Activated naive CD4-positive, alpha-beta T cell treated with anti-CD3 and anti-CD28 coated beads for 36 hours (primary cell): ENCODE data around the gene B4GALNT4. TPM values are rescaled to one million over a fixed set of nuclear protein-coding genes. Genes with fewer than 3 reads are reported as not detected.

Source experiments
- CTCF ChIA-PET: fragments of 350-600 bp; sonication (Branson Sonifier 250); formaldehyde crosslinking; loops from one replicate; lab custom pipeline; 2021; ENCODE audit warnings: antibody characterized with exemption; lab: Charles Lee
- DNase-seq: peaks from one replicate; pipeline ENCODE4 v3.0.0-alpha.2; 2020
- H3K27ac Mint-ChIP-seq: one replicate; pipeline ENCODE4 v1.8.0; 2021; ENCODE audit warnings: mild to moderate bottlenecking, mixed read lengths
- H3K27me3 Mint-ChIP-seq: one replicate; pipeline ENCODE4 v1.8.0; 2021; ENCODE audit warnings: low read depth, mixed read lengths
- H3K36me3 Mint-ChIP-seq: one replicate; pipeline ENCODE4 v1.8.0; 2021; ENCODE audit warnings: low read depth, mixed read lengths
- H3K4me1 Mint-ChIP-seq: one replicate; pipeline ENCODE4 v1.8.0; 2021; ENCODE audit warnings: low read depth, mixed read lengths
- H3K4me3 Mint-ChIP-seq: one replicate; pipeline ENCODE4 v1.8.0; 2021; ENCODE audit warnings: mild to moderate bottlenecking, moderate library complexity, mixed read lengths
- H3K9me3 Mint-ChIP-seq: one replicate; pipeline ENCODE4 v1.8.0; 2021; ENCODE audit warnings: mixed read lengths
- intact Hi-C: fragments of 100-400 bp; cut with micrococcal nuclease; formaldehyde crosslinking; loops from one replicate; pipeline ENCODE4 v1.15.1; 2023
- total RNA-seq, 2 experiments: library from RNA; stranded (reverse); gene quantifications; one replicate each; pipeline ENCODE4 v1.2.3, GENCODE V29; 2021

B4GALNT4 gene
- total RNA-seq, 2 experiments from 2014 or later = 4.1 to 5.2 TPM

DNA sequence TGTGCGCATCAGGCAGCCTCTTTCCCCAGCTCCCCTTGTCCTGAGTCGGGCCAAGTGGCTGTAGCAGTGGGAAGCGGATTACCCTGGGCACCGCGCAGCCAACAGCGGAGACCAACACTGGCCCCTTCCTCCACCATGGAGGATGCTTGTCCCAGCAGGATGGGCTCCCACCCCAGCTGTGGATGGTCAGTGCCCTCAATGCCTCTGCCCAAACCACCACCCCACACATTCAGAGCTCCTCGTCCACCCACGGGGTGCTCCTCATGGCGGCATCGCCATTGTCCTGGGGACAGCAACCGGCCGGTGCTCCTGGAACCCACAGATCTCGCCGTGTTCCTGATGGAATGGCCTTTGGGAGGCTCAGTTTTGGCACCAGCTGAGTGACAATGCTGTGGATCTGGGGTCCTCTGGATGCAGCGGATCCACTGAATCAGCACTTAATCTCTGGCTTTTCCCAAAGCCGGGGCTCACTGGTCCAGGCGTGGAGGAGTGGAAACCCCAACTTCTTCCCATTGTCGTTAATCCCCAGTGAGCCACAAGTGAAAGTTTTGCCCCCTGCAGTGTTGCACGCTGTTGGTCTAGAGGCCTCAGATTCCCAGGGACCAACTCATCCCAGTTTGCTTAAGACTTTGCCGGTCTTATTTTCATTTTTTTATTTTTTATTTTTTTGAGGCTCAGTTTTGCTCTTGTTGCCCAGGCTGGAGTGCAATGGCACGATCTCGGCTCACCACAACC, 4.1 kb upstream of the B4GALNT4 start:
- CTCF ChIA-PET = interaction anchor here (1.2 to 11.1 kb wide), 4 partner anchors 10 to 114 kb away, joined by 3 to 81 read pairs (median 15); partner anchors contain the start of gene IFITM2
- DNase-seq = no peak
- Mint-ChIP-seq H3K36me3 (no peaks in the 10 kb centered on the region), H3K27me3 (peaks cover 19% of the 10 kb centered on the region), H3K27ac (no peak overlapping the region), H3K4me3 (no peak overlapping the region), H3K4me1 (peaks cover 10% of the 10 kb centered on the region), H3K9me3 (peaks cover 2% of the 10 kb centered on the region)
- intact Hi-C loops = no loop called here

GRCh38 chr11:365831-366230, 3.5 kb upstream of the B4GALNT4 start:
- intact Hi-C loops = no loop called here
- H3K36me3 Mint-ChIP-seq = no peaks in the 10 kb centered on the region
- peaks cover 2% of the 10 kb centered on the region for H3K9me3 Mint-ChIP-seq
- no peak overlapping the region for H3K4me3 Mint-ChIP-seq
- no peak overlapping the region for H3K27ac Mint-ChIP-seq
- peaks cover 23% of the 10 kb centered on the region for H3K27me3 Mint-ChIP-seq
- CTCF ChIA-PET = interaction anchor here (1.4 to 11.1 kb wide), 2 partner anchors 61 to 115 kb away, joined by 3 to 81 read pairs; partner anchors contain the start of gene IFITM2
- no peak for DNase-seq
- H3K4me1 Mint-ChIP-seq = peaks cover 13% of the 10 kb centered on the region

DNA sequence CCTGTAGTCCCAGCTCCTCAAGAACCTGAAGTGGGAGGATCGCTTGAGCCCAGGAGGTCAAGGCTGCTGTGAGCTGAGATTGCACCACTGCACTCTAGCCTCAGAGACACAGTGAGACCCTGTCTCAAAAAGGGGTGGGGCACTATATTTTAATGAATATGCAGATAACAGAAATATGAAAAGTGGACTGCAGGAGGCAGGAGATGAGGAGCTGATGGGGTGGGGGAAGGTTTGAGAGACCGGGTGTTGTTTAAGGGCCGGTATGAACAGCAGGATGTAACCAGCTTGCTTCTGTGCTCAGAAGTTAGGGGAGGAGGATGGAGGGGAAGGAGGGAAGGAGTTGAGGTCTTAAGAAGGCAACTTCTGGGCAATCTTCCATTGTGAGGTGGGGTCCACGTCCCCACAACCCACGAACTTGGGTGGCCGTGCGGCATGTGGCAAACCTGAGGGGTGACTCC, 1.3 kb upstream of the B4GALNT4 start:
- no peak for DNase-seq
- CTCF ChIA-PET = interaction anchor here (0.6 to 11.1 kb wide), 2 partner anchors 63 to 393 kb away, joined by 4 to 81 read pairs; partner anchors contain the start of gene IFITM2
- Mint-ChIP-seq H3K36me3 (no peaks in the 10 kb centered on the region), H3K27me3 (peaks cover 25% of the 10 kb centered on the region), H3K27ac (no peak overlapping the region), H3K4me1 (peaks cover 13% of the 10 kb centered on the region), H3K9me3 (no peaks in the 10 kb centered on the region), H3K4me3 (peak overlapping the region; percentile 70)
- intact Hi-C loops = no loop called here

- peaks cover 25% of the 10 kb centered on the region for H3K27me3 Mint-ChIP-seq
- no peaks in the 10 kb centered on the region for H3K36me3 Mint-ChIP-seq
- H3K27ac Mint-ChIP-seq = no peak overlapping the region
- no peak for DNase-seq
- CTCF ChIA-PET = interaction anchor here (11.1 kb wide), 1 partner anchor 64 kb away, joined by 81 read pairs; the partner anchor contains the start of gene IFITM2
- H3K4me3 Mint-ChIP-seq = peak overlapping the region; percentile 70
- H3K9me3 Mint-ChIP-seq = no peaks in the 10 kb centered on the region
- intact Hi-C loops = no loop called here
- peaks cover 13% of the 10 kb centered on the region for H3K4me1 Mint-ChIP-seq
These were observed 624 bp upstream of the B4GALNT4 start for GRCh38 chr11:368414-369335.

DNA sequence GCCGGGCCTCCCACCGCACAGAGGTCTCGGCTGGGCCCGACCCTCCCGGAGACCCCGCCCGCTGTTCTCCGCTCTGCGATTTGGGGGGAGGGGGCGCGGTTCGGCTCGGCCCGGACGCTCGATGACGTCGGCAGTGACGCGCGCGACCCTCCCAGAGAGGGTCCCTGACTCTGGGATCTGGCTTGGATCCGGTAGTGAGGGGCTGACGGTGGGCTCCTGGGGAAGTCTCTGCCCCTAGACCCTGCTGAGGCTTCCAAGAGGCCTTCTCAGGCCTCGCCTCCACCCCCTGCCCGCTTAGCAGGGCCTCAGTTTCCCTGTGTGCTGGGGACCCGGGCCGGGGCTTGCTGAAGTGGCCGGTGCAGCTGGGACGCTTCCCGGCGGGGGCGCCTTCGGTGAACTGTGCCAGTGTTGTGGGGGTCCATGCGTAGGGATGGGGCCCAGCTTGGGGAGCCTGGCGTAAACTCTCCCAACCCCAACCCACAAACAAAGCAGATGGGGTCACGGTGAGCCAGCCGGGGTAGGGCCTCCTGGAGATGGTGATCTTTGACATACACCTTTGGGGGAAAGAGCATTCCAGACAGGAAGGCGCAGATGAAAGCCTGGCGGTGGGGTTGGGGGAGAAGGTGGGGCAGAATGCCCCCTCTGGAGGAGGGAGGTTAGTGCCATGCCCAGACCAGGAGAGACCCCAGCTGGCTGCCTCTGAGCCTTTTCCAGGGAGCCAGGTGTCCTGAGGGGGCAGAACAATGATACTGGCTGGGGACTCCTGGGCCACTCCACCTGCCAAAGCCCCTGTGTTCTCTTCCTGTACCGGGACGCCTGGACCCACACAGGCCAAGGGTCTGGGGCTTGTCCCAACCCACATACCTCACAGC, 1.0 kb downstream of the B4GALNT4 start:
- CTCF ChIA-PET = no interaction called here
- Mint-ChIP-seq H3K36me3 (no peaks in the 10 kb centered on the region), H3K4me3 (peak overlapping the region; percentile 56), H3K4me1 (peaks cover 13% of the 10 kb centered on the region), H3K27me3 (peaks cover 25% of the 10 kb centered on the region), H3K27ac (no peak overlapping the region), H3K9me3 (no peaks in the 10 kb centered on the region)
- intact Hi-C loops = no loop called here
- no peak for DNase-seq

DNA sequence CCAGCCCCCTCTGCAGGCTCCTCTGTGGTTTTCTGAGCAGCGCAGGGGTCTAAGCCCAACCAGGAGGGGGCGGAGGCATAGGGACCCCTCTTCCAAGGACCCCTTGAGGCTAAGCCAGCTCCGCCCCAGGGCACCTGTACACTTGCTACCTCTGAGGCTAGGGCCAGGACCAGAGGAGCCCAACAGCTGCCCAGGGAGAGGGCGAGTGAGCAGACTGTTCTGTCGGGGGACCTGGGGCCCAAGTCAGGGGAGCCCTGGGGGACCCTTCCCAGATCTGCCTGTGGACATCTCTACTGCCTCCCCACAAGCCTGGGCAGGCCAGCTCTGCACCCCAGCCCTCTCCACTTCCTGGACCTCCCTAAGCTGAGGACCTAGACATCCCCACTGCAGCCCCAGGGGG, 1.8 kb downstream of the B4GALNT4 start:
- Mint-ChIP-seq H3K4me1 (peaks cover 13% of the 10 kb centered on the region), H3K27me3 (peaks cover 25% of the 10 kb centered on the region), H3K4me3 (no peak overlapping the region), H3K27ac (no peak overlapping the region), H3K9me3 (no peaks in the 10 kb centered on the region), H3K36me3 (no peaks in the 10 kb centered on the region)
- CTCF ChIA-PET = no interaction called here
- DNase-seq = no peak
- intact Hi-C loops = no loop called here

- Mint-ChIP-seq H3K27me3 (peaks cover 25% of the 10 kb centered on the region), H3K36me3 (no peaks in the 10 kb centered on the region), H3K9me3 (no peaks in the 10 kb centered on the region), H3K4me1 (peaks cover 13% of the 10 kb centered on the region), H3K4me3 (no peak overlapping the region), H3K27ac (no peak overlapping the region)
- CTCF ChIA-PET = no interaction called here
- DNase-seq = no peak
- intact Hi-C loops = no loop called here
These were observed 2.7 kb downstream of the B4GALNT4 start for GRCh38 chr11:371716-372590.

DNA sequence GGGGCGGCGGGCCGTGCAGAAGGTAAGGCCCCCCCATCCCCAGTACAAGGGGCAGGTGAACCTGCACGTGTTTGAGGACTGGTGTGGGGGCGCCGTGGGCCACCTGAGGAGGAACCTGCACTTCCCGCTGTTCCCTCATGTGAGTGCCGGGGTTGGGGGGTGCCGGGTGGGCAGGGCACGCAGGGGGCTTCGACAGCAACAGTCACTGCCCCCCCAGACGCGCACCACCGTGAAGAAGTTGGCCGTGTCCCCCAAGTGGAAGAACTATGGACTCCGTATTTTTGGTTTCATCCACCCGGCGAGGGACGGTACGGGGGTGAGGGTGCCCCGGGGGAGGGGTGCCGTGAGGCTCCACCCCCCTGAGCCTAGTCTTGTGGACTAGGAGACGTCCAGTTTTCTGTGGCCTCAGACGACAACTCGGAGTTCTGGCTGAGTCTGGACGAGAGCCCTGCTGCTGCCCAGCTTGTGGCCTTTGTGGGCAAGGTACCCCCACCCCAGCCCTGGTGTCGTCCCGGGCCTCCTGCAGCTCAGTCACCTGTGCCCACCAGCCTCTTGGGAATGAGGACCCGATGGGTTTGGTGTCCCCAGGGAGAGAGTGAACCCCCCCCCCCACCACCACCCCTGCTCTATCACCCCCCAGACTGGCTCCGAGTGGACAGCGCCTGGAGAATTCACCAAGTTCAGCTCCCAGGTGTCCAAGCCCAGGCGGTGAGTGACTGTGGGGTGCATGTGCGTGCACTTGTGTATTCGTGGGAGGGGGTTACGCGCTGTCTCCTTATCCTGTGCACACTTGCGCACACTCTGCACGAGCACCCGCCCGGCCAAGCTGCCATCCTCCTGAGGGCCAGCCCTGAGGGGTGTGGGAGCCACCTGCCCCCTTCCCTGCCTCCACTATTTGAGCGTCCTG, 3.8 kb downstream of the B4GALNT4 start:
- peaks cover 14% of the 10 kb centered on the region for H3K27me3 Mint-ChIP-seq
- no peak overlapping the region for H3K4me3 Mint-ChIP-seq
- no peaks in the 10 kb centered on the region for H3K36me3 Mint-ChIP-seq
- H3K27ac Mint-ChIP-seq = no peak overlapping the region
- DNase-seq = no peak
- H3K4me1 Mint-ChIP-seq = peaks cover 11% of the 10 kb centered on the region
- H3K9me3 Mint-ChIP-seq = no peaks in the 10 kb centered on the region
- CTCF ChIA-PET = no interaction called here
- intact Hi-C loops = no loop called here

DNA sequence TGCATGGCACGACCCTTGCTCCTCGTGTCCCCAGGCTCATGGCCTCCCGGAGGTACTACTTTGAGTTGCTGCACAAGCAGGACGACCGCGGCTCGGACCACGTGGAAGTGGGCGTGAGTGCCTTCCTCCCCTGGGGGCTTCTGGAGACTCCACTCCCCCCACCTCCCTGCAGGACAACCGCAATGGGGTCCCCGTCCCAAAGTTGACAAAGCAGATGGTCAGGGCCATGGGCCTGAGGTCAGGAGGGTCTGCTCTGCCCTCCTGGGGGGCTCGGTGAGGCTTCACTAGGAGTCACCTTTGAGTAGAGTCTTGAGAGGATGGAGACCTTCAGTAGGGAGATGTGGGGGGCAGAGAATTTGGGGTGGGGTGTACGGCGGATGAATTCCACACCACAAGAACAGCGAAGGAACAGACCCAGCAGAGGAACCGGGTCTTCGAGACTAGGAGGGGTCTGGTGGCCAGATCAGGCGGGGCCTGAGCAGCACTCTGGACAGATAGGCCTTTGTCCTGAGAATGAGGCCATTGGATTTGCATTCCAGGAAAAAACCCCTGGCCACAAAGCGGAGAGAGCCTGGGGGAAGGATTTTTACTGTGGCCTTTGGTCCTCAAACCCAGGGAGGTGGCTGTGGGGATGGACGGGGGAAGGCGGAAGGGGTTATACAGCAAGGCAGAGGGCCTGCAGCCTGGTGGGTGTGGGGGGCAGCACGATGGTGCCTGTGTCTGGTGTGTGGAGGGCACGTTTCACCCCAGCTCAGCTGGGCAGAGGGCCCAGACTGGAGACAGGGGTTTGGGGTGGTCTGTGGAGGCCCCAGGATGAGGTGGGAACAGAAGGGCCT, 4.6 kb downstream of the B4GALNT4 start:
- Mint-ChIP-seq H3K4me3 (no peak overlapping the region), H3K9me3 (no peaks in the 10 kb centered on the region), H3K27ac (no peak overlapping the region), H3K4me1 (peaks cover 5% of the 10 kb centered on the region), H3K27me3 (peaks cover 8% of the 10 kb centered on the region), H3K36me3 (no peaks in the 10 kb centered on the region)
- intact Hi-C loops = no loop called here
- CTCF ChIA-PET = no interaction called here
- DNase-seq = no peak
